ENCODE measurements around the gene ZMYND8.

The ZMYND8 gene

GRCh38 chr20:47351643-47352331 is 4.7 kb downstream of the ZMYND8 start:
- Histone ChIP-seq H3K4me3 (replicated peaks; ENCODE audit: low read depth, low read length) (peak overlapping the region; percentile 73), H3K27me3 (replicated peaks; ENCODE audit: control insufficient read depth, insufficient read depth, low read length) (no peaks in the 10 kb centered on the region), H3K36me3 (ENCODE audit: control insufficient read depth, insufficient read depth, low read length) (peaks cover 2% of the 10 kb centered on the region; the same call in 1 of the 2 replicates)
- no peak for TF ChIP-seq CTCF (IDR thresholded peaks at IDR 0.05; ENCODE audit: insufficient read depth, low read length, poor library complexity, severe bottlenecking)
- DNase-seq (ENCODE audit: extremely low read depth, insufficient read length), result no peak

GRCh38 chr20:47350691-47351545 is 5.6 kb downstream of the ZMYND8 start:
- peak overlapping the region; percentile 73 for H3K4me3 ChIP-seq (replicated peaks; ENCODE audit: low read depth, low read length)
- no peak for TF ChIP-seq CTCF (IDR thresholded peaks at IDR 0.05; ENCODE audit: insufficient read depth, low read length, poor library complexity, severe bottlenecking)
- no peaks in the 10 kb centered on the region for H3K27me3 ChIP-seq (replicated peaks; ENCODE audit: control insufficient read depth, insufficient read depth, low read length)
- no peak for DNase-seq (ENCODE audit: extremely low read depth, insufficient read length)
- peaks cover 7% of the 10 kb centered on the region for H3K36me3 ChIP-seq (ENCODE audit: control insufficient read depth, insufficient read depth, low read length)

- peak overlapping the region; percentile 73 for H3K4me3 ChIP-seq (replicated peaks; ENCODE audit: low read depth, low read length)
- no peak for TF ChIP-seq CTCF (IDR thresholded peaks at IDR 0.05; ENCODE audit: insufficient read depth, low read length, poor library complexity, severe bottlenecking)
- peaks cover 9% of the 10 kb centered on the region for H3K36me3 ChIP-seq (ENCODE audit: control insufficient read depth, insufficient read depth, low read length)
- DNase-seq (ENCODE audit: extremely low read depth, insufficient read length), result peak; percentile 29
- no peaks in the 10 kb centered on the region for H3K27me3 ChIP-seq (replicated peaks; ENCODE audit: control insufficient read depth, insufficient read depth, low read length)
These were observed 6.3 kb downstream of the ZMYND8 start for GRCh38 chr20:47350181-47350550.

GRCh38 chr20:47349365-47350180 is 6.9 kb downstream of the ZMYND8 start:
- Histone ChIP-seq H3K36me3 (ENCODE audit: control insufficient read depth, insufficient read depth, low read length) (peaks cover 9% of the 10 kb centered on the region), H3K4me3 (replicated peaks; ENCODE audit: low read depth, low read length) (peak overlapping the region; percentile 32), H3K27me3 (replicated peaks; ENCODE audit: control insufficient read depth, insufficient read depth, low read length) (no peaks in the 10 kb centered on the region)
- DNase-seq (ENCODE audit: extremely low read depth, insufficient read length), result no peak
- TF ChIP-seq CTCF (IDR thresholded peaks at IDR 0.05; ENCODE audit: insufficient read depth, low read length, poor library complexity, severe bottlenecking), result no peak

- H3K4me3 ChIP-seq (replicated peaks; ENCODE audit: low read depth, low read length), result peak overlapping the region; percentile 15; the same call in 1 of the 2 replicates
- H3K27me3 ChIP-seq (replicated peaks; ENCODE audit: control insufficient read depth, insufficient read depth, low read length), result no peaks in the 10 kb centered on the region
- peaks cover 9% of the 10 kb centered on the region for H3K36me3 ChIP-seq (ENCODE audit: control insufficient read depth, insufficient read depth, low read length)
- no peak for DNase-seq (ENCODE audit: extremely low read depth, insufficient read length)
- TF ChIP-seq CTCF (IDR thresholded peaks at IDR 0.05; ENCODE audit: insufficient read depth, low read length, poor library complexity, severe bottlenecking), result no peak
These were observed 7.9 kb downstream of the ZMYND8 start for GRCh38 chr20:47348539-47349142.
